NCI-H2196 (cell line): ENCODE results near the gene SMG6.

Source experiments
- DNase-seq: peaks from one replicate; lab custom pipeline; 2025; ENCODE audit not compliant: unreplicated experiment; lab: John Stamatoyannopoulos, UW

SMG6 gene

DNA sequence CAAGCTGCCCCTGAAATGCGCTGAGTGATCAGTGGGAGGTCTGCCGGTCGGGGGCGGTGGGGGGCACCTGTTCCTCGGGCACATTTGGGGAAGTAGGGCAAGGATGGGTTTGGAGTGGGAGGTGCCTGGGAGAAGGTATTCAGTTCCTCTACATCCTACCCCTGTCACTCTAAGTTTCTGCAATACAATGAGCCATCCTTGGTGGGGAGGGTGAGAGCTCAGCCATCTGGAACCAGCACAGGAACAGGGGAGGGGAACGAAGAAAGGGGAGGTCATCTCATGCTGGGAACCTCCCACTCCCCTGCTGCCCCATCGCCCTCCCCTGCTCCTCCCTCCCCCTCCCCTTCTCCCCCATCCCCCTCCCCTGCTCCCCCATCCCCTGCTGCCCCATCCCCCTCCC lies 269.4 kb downstream of the SMG6 start:
- no peak for DNase-seq

DNA sequence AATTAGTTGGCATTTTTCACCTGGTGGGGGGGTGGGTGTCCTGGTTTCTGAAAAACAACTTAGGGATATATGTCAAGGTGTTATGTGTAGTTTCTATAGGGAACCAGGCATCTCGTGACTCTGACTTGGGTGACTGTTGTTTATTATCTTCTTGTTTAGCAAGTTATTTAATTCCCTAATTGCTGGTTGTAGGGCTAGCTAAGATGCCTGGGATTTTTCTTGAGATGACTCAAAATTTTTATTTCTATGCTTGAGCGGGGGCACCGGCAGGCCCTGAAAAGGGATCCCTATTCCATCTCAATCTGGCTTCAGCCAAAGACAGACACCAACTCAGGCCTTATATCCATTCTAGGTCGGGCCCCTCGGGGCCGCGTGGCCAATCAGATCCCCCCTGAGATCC lies 270.4 kb downstream of the SMG6 start:
- DNase-seq = no peak

DNA sequence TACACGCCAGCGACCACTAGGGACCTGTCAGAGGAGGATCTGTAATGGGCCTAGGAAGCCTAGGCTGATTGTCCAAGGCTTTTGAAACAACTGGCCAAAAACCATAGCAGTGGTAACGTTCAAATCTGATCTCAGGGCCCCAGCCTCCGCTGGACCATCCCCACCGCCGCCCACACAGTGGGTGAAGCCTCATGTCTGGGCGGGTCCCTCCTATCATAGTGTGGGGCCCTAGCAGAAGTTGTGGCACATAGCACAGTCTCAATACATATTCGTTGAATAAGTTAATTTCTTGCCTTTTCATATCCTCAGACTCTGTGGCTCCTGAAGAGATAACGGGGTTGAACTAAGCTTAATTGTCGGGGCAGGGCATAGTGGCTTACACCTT lies 272.8 kb downstream of the SMG6 start:
- DNase-seq = no peak

DNA sequence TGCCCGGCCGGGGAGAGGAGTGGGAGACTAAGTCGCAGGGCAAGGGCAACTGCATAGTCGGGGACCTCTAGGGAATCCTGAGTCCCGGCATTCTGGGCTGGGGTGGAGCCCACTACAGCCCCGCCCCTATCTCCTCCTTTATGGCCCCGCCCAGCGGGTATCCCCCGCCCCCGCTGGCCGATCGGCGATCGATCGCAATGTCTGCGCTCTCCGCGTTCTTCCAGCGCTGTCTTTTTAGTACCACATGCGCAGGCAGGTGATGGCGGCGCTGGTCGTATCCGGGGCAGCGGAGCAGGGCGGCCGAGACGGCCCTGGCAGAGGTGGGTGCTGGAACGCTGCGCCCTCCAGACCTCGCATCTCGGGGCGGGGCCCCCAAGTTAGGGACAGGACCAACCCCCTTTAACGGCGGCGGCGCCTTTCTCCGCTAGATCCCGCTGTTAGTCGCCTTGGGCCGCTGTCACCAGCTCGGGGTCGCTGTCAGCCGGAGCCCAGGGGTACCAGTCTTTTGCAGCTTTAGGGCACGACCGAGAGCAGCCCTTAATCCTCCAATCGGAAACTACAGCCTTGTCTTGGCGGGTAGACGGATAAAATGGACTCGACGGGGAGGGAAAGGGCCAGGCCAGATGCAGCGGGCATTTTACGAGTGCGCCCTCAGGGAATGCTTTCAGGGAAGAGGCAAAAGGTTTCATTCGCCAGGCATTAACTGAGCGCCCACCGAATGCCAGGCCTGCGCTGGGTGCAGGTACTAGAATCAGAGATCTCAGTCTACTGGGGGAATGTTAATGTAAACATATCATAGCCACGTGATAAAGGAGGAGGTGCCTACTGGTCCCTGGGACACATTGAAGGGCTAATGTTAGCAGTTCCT lies 273.4 kb downstream of the SMG6 start, which contains the start of gene DPH1:
Gene DPH1 (plus strand): TSS at position 243 of the 868 bp plus-strand sequence. CDS start 17 bp downstream, at position 260.
- peak; percentile 75 for DNase-seq

DNA sequence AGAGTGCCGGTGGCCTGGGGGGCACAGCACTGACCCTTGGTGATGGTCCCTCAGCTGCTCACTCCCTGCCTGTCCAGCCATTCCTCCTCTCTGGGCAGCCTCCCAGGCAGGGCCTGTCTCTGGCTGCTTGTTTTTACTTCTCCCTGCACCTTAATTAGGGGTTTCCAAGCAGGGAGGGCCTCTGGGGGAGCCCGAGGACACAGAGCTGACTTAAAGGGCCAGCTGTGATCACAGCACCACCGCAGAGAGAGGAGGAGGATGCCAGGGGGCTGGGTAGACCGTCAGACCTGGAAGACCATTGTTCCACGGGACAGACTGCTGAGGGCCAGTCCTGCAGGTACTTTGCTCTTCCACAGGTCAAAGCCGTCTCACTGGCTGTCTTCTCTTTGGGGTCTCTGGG lies 274.8 kb downstream of the SMG6 start:
- no peak for DNase-seq

DNA sequence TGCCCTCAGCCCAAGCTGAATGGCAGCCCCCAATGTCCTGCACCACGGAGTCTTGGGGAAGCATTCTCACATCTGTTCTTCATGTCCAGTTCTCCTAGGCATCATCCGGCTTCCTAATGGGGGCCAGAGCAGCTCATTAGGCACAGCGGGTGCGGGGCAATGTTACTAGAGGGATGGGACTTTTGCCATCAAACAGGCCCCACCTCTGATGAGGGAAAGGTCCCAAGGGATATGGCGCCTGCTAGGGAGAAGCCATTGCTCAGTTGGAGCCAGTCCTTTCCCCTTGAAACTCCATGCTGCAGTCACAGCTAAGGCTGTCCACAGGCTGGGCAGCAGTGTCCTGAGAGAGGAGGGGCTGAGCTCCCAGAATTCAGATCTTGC lies 275.4 kb downstream of the SMG6 start:
- DNase-seq = no peak

DNA sequence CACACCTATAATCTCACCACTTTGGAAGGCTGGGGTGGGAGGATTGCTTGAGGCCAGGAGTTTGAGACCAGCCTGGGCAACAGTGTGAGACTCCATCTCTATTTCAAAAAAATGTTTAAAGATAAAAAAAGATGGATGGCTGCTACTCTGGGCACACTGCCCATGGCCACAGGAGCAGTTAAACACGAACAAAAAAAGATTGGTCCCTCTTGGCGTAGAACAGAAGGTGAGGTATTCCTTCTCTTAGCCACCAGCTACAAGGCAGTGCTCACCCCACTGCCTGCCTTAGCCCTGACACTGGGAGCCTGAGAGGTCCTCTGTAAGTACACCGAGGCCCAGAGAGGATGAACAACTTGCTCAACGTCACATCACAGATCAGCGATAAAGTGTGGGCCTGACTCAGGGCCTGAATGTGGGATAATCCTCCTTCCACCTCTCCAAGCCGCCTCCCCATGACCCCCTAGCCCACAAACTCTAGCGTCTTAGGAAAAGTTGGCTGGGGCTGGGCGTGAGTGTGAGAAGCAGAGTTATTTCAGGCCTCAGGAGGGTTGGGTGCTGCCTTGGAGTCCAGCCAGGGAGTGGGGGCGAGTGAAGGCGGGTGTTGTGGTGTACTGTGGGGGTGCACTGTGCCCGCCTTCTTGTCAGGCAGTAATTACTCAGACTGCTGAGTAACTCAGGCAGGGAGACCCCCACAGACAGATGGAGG lies 275.9 kb downstream of the SMG6 start:
- DNase-seq = no peak

DNA sequence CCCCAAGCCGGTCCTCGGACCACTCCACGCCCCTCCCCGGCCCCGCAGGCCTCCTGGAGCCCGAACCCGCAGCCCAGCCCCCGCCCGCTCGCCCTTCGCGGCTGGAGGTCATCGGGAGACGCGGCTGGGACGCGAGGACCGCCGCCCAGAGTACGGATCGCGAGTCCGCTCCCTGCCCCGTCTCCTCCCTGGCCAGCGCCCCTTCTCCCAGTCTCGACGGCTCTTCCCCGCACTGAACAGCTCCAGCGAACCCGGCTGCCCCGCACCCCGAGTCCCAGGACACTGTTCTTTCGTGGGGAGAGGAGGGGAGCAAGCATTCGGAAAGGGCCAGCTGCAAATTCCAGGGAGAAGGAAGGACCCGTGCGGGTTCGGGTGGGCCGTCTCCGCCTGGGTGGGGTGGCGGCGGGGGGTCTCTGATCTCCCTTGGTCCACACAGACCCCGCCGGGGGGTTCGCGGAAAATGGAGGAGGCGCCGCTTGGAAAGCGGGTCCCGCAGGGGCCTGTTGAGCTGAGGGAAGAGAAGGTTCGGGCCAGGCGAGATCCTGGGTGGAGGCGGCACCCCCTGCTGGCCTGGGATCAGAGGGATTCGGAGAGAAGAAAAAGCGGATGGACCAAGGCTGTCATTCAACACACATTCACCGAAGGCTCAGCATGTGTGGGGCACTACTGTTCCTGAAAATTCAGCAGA lies 277.8 kb downstream of the SMG6 start:
- peak; percentile 57 for DNase-seq

DNA sequence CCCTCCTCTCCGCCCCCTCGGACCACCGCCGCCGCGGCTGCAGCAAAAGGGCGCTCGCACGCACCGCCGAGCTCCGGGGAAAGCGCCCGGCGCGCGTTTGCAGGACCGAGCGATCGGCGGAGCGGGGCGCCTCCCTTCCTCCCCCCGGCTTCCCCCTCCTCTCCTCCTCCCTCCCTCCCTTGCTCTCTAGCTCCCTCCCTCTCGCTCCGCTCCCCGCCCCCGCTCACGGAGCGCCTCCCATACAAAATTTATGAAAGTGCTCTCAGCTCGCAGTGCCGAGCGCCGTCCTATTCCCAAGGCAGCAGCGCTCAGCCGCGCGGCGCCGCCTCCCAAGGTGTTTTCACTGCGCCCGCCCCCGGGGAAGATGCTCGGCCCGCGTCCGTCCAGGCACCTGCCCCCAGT lies 278.4 kb downstream of the SMG6 start, which contains the start of gene RTN4RL1:
Gene RTN4RL1 (minus strand): TSS at position 115 of the 402 bp plus-strand sequence. CDS start 469 bp downstream, outside the sequence.
- DNase-seq = peak; percentile 51

DNA sequence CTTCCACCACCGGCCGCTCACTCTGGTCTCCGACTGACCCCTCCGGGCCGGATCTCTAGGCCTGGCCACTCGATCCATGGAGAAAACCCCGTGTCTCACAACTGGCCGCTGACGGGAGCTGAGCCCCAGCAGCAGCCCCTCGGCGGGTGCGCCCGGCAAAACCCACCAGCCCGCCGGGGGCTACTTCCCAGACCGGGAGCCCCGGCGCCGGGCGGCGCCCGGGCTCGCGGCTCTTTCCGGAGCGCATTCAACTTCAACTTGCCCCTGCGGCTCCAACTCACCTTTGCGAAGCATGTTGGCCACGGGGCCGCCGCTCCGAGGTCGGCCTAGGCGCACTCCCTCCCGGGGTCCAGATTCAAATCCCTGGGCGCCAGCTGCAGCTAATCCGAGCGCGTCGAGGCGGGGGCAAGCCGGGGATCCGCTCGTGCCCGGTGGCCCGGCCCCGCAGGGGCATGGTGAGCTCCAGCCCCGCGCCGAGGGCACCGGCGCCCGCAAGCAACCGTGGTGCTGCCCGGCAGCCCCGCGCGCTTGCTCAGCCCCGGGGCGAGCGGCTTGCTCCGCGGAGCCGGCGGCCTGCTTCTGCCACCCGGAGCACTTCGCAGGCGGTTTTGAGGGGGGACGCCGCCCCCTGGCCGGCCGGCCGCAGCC lies 278.9 kb downstream of the SMG6 start:
- no peak for DNase-seq

DNA sequence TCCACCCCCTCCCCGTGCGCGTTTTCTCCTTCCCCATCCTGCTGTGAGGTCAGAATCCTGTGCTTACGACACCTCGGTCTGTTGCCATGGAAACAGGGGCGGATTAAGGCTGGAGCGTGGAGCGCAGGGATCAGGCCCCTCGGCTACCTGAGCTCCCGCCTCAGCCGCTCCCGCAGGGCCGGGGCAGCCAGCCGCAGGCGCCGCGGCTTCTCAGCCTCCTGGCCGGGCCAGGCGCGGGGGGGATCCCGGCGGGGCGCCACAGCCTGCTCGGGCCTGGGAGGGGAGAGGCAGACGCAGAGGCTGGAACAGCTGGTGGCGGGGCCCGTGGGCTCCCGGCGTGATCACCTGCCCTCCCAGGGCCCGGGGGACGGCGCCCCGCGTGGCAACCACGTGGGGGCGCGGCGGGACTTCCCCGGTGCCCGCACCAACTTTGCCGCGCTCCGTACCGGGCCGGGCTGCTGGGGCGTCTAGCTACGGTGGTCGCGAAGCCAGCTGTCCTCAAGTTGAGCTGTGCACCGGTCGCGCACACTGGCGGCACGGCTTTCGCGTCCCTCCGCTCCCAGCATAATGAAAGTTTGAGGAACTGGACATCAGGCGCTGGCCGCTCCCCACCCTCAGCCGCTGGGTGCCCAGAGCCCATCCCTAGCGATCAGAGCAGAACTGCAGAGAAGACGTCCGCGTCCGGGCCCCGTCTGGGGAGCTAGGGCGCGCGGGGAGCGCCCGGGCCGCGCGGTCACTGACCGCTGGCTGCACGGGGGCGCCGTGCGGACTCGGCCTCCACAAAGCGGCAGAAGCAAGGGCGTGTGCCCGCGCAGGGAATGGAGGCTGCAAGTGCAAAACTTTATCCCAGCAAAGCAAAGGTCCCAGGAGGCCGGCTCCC lies 279.7 kb downstream of the SMG6 start:
- DNase-seq = peak; percentile 75

DNA sequence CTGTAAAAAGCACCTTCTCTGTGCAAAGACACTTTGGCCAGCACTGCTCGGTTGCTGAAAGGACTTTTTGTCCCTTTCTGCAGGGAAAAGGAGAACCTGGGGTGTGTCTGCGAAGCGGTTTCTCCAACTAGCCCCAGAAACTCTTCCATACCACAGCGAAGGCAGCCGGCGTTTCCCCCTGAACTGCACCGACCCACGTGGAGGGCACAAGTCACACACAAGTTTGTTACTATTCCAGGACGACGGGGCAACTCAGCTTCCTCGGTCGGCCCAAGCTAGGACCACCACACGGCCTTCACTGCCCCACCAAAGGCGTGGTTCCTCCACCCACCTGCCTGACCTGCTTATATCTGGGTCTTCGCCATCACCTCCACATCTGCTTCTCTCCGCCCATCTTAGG lies 280.3 kb downstream of the SMG6 start:
- DNase-seq = no peak

DNA sequence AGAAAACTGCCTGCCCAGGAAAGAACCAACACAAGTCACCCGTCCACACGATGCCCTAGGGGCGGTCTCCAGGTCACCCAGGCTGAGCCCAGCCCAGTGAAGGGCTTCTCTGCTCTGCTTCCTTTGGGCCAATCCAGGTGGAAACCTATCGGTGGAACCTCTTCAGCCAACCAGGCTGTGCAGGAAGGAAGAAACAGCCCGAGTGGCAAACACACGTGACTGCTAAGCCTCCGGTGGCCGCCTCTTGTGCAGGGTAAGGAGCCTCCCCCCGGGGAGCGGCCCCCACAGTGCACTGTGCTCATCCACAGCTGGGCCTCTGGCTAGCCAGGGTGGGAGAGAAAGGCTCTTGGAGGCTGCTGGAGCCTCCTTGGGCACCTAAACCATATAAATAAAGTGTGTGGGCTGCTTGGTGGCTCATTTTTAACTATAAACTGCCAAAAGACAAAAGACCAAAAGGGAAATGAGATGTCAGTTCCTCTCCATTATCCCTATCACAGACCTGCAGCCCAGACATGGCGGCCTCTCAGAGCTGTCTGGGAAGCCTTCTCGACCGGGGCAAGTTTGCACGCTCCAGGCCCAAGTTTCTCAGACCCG lies 280.8 kb downstream of the SMG6 start:
- DNase-seq = no peak

DNA sequence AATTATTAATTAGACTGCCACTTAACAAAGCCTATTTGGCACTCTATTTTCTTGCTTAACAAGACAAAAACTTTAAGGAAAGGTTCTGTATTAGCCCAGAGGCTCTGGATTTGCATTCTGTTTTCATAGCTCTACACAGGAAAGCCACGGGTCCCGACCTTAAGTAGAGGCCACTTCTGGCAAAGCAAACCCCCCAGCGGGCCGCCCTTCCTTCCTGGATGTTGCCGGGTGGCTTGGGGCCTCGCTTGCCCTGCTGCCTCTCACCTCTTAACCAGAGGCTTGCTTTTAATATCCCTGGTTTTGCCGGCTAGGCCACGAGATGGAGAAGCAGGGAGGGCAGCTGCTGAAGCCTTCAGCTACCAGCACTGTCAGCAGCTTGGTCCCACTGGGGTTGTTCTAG lies 282.9 kb downstream of the SMG6 start:
- DNase-seq = no peak

DNA sequence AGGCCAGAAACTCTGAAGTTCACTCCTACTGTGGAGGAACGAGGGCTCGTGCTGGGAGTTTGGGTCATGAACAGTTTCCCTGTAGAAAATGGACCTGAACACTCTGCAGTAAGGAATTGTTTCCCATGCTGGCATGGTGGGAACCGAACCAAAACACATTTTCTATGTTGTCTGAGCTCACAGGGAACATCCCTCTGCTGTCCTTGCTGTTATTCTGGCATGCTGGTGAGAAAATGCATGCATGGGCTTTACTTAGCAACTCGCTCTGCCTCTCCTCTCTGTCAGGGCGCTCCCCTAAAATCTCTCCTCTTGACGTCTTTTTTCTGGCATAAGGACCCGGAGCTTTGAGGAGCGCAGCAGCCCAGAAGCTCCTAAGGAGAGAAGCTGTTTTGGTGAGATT lies 283.9 kb downstream of the SMG6 start:
- no peak for DNase-seq

DNA sequence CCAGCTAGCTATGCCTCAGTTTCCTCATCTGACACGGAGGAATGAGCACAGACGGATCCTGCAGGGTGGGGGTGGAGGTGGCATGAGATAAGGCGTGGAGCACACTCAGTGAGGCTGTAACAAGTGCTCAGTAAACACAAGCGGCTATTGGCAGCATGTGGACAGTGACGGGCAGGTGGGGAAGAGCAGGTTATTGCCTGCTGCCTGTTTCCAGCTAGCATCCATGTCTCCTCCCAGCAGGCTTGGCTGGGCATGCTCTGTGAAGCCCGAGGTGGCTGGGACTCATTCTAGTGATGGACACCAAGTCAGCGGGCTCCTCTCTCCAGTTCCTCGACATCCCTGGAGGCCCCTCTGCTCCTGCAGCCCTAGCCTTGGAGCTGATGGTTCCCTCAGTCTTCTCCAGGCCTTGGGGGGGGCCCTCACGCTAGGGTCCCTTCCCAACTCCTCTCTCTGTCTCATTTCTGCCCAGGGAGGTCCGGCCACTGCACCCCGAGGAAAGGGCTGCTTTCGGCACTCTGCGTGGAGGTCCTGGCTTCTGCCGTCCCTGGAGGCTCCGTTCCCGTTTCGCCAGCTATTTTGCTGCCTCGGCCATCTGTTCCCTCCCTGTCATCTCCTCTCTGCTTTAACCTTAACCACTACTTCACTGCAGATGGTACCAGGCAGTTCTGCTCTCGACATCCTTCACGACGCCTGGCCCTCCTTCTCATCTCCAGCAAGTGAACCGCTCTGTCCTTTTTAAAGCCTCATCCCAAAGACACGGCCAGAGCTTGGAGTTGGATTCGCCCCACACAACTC lies 284.7 kb downstream of the SMG6 start:
- DNase-seq = peak; percentile 5

DNA sequence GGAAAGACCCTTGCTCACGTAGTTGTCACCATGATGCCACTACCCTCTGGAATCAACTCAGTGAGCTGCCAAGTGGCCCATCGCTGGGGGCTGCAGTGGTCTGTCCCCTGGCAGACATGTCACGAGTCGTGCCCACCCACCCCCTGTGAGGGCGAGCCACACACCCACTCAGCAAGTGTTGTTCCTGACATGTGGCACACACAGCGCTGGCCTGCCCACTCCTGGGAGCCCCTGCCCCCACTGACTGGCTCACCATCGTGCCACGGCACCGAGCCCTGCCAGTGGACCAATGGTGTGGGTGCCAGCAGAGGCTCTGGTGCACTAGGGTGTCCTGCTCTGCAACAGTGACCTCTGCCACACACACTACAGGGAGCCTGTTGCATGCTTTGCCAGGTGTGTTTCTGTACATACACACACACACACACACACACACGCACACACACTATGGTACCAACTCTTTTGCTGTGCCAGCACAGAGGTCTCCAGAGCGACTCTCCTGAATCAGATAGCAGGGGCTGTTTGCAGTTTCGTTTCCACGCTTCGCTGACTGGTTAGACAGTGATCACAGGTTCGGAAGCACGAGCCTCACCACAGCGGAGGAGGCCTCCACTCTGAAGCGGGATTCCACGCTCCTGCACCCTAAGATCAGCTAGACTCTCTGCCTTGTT lies 286.2 kb downstream of the SMG6 start:
- DNase-seq = no peak

DNA sequence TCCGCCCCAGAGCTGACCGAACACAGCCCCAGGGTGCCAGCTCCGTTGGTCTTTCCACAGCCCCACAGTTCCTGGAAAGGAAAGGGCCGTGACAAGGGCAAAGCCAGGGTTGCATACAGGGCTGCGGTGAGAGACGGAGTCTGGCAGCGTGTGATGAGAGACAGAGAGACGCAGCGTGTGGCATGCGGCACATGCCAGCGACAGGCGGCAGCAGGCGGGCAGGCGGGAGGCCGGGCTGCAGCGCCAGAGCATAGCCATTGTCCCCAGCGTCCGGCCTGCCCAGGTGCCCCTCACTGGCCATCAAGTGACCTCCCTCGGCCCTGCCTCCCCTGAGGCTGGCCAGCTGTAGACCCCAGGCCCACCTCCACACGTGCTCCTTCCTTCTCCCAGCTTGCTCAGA lies 287.1 kb downstream of the SMG6 start:
- DNase-seq = no peak
